Lung (tissue), 12 donors: ENCODE results near the gene LENG1. TPM values are rescaled to one million over a fixed set of nuclear protein-coding genes. Genes with fewer than 3 reads are reported as not detected.

Experiments
- ATAC-seq: fragments of 200-7000 bp; cut with Tn5 transposase; one replicate; pipeline ENCODE4 v1.9.1; 2020; ENCODE audit warnings: moderate number of reproducible peaks; ENCODE audit not compliant: insufficient read depth, low FRiP score
- DNase-seq, 3 donors: peaks; one replicate each; pipeline ENCODE4 v3.0.0-alpha.2; 2013 to 2017
- H3K27ac ChIP-seq, 2 donors: one replicate each; pipeline ENCODE4 v1.5.1; 2013; ENCODE audit warnings: mild to moderate bottlenecking in 2 of 2, moderate library complexity in 2 of 2, control low read depth in 1 of 2, inconsistent platforms in 1 of 2, low read depth in 1 of 2, low read length in 1 of 2
- H3K27me3 ChIP-seq, 3 donors: one replicate each; pipeline ENCODE4 v1.5.1; 2013; ENCODE audit warnings: low read length in 2 of 3; ENCODE audit not compliant: control insufficient read depth in 3 of 3, insufficient read depth in 3 of 3
- H3K36me3 ChIP-seq, 4 donors: one replicate each; pipeline ENCODE4 v1.5.1; 2013; ENCODE audit warnings: low read length in 4 of 4, mild to moderate bottlenecking in 1 of 4, moderate library complexity in 1 of 4; ENCODE audit not compliant: control insufficient read depth in 4 of 4, insufficient read depth in 4 of 4
- H3K4me1 ChIP-seq, 5 donors: one replicate each; pipeline ENCODE4 v1.5.1; 2013; ENCODE audit warnings: low read length in 5 of 5, mild to moderate bottlenecking in 2 of 5, moderate library complexity in 1 of 5; ENCODE audit not compliant: control insufficient read depth in 5 of 5, insufficient read depth in 5 of 5
- H3K4me3 ChIP-seq: one replicate; pipeline ENCODE4 v1.5.1; 2013; ENCODE audit warnings: mild to moderate bottlenecking, control low read depth, moderate library complexity
- H3K9ac ChIP-seq, 2 donors: one replicate each; pipeline ENCODE4 v1.5.1; 2013; ENCODE audit warnings: low read length in 2 of 2, control low read depth in 1 of 2; ENCODE audit not compliant: insufficient read depth in 1 of 2
- H3K9me3 ChIP-seq, 4 donors: one replicate each; pipeline ENCODE4 v1.5.1; 2013; ENCODE audit warnings: low read length in 3 of 4, mild to moderate bottlenecking in 1 of 4, moderate library complexity in 1 of 4; ENCODE audit not compliant: control insufficient read depth in 4 of 4, insufficient read depth in 3 of 4
- WGBS, 2 donors: extraction: QIAGEN DNeasy Blood & Tissue Kit; methylation state at CpG; one replicate each; pipeline ENCODE4 v1.1.7; 2013; 5-methylcytosine and 5-hydroxymethylcytosine counted together
- polyA plus RNA-seq, 2 donors: library from polyadenylated mRNA; stranded (reverse); fragments of 200-250 nt; gene quantifications; one replicate each; pipeline ENCODE4 v1.2.1, GENCODE V29; 2013
- total RNA-seq, 2 donors: library from RNA; depleted of rRNA in 1 of 2; stranded (reverse); fragments of >200 nt in 1 of 2; gene quantifications; one replicate each; pipeline ENCODE4 v1.2.1, GENCODE V29; 2014 to 2021
- TF ChIP-seq, protein P1 (sequence below): IDR thresholded peaks from 2 replicates; pipeline ENCODE4 v1.5.1; 2012; ENCODE audit warnings: mild to moderate bottlenecking; ENCODE audit errors: control extremely low read depth, extremely low read depth
- donor health status: control.
- donor health status: control.
- donor health status: Bipolar disorder and iron deficiency.
- donor health status: healthy.
- donor health status: DM: yes; HTN: yes; CAD: no.

Gene LENG1
- total and polyA plus RNA-seq, 4 donors = 3.8 to 17.1 (median 8.2) TPM

DNA sequence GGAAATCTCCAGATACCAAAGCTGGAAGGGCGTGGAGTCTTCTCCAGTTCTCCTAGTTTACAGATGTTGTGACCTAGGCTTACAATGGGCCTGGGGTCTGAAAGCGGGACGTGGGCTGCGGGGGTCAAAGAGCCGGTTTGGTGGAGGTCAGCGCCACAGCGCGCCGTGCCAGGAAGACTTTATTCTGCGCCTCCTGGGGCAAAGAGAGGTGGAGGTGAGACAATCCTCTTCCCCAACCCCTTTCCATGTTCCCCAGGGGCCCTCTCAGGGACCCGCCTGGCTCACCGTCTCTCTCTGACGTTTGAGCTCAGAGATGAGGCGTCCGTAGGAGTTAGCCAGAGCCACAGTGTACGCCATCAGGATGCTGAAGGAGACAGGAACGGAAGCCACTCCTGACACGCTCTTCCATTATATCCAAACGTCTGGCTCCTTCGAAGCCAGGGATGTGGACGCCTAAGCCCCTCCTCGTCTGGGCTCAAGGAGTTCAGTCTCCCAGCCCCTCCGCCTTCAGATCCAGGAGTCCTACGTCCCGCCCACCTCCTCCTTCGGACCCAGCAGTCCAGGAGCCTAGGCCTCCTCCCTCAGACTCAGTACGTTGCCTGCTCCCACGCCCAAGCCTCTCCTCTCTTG, 776 bp upstream of the LENG1 start:
- H3K27me3 ChIP-seq = peaks cover 0 to 2% (median 0%) of the 10 kb centered on the region in 3 donors
- H3K9ac ChIP-seq = peak overlapping the region; percentile 71 to 81
- peak overlapping the region; percentile 38 to 90 for H3K27ac ChIP-seq
- peaks cover 7 to 22% (median 9%) of the 10 kb centered on the region in 5 donors for H3K4me1 ChIP-seq
- ATAC-seq (no peak), DNase-seq (peak in 2 of 3 donors; percentile 31 to 35)
- peak overlapping the region; percentile 21 for H3K4me3 ChIP-seq
- TF ChIP-seq, protein P1, sequence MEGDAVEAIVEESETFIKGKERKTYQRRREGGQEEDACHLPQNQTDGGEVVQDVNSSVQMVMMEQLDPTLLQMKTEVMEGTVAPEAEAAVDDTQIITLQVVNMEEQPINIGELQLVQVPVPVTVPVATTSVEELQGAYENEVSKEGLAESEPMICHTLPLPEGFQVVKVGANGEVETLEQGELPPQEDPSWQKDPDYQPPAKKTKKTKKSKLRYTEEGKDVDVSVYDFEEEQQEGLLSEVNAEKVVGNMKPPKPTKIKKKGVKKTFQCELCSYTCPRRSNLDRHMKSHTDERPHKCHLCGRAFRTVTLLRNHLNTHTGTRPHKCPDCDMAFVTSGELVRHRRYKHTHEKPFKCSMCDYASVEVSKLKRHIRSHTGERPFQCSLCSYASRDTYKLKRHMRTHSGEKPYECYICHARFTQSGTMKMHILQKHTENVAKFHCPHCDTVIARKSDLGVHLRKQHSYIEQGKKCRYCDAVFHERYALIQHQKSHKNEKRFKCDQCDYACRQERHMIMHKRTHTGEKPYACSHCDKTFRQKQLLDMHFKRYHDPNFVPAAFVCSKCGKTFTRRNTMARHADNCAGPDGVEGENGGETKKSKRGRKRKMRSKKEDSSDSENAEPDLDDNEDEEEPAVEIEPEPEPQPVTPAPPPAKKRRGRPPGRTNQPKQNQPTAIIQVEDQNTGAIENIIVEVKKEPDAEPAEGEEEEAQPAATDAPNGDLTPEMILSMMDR = no peak
- no peaks in the 10 kb centered on the region for H3K9me3 ChIP-seq
- 3 to 5% methylated on average over 28 of the region's 28 CpGs for WGBS, 2 donors
- peaks cover 0 to 21% (median 6%) of the 10 kb centered on the region in 4 donors for H3K36me3 ChIP-seq

DNA sequence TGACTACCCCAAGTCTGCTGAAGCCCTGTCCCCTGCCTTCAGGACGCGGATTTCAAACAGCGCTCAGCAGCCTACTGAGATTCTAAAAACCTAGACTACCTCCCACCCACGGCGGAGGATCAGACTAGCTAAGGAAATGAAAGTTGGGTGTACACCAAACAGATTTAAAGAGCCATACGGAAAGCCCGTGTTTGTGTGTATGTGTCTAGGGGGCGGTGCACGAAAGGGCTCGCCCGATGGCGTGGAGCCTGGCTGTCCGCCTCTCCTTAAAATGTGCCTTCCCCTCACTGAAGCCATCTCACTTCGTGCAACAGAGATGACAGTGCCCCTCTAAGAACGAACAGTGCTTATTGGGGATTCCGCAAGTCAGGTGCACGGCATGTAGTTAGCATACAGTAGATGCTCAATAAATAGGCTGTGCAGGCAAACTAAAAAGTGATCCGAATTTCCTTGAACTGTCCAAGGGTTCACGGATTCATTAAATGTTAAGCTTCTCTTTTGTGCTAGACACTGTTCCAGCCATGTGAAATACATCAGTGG, 639 bp downstream of the LENG1 start:
- peak overlapping the region; percentile 87 to 96 for H3K27ac ChIP-seq
- H3K9ac ChIP-seq = peak overlapping the region in 1 of 2 donors; percentile 14
- TF ChIP-seq, protein P1 = no peak
- H3K9me3 ChIP-seq = no peaks in the 10 kb centered on the region
- H3K27me3 ChIP-seq = no peaks in the 10 kb centered on the region
- WGBS, 2 donors = 8 to 11% methylated on average over 19 of the region's 19 CpGs
- DNase-seq (no peak), ATAC-seq (no peak)
- H3K36me3 ChIP-seq = peaks cover 0 to 34% (median 10%) of the 10 kb centered on the region in 4 donors
- H3K4me1 ChIP-seq = peaks cover 7 to 20% (median 9%) of the 10 kb centered on the region in 5 donors
- H3K4me3 ChIP-seq = peak overlapping the region; percentile 39

DNA sequence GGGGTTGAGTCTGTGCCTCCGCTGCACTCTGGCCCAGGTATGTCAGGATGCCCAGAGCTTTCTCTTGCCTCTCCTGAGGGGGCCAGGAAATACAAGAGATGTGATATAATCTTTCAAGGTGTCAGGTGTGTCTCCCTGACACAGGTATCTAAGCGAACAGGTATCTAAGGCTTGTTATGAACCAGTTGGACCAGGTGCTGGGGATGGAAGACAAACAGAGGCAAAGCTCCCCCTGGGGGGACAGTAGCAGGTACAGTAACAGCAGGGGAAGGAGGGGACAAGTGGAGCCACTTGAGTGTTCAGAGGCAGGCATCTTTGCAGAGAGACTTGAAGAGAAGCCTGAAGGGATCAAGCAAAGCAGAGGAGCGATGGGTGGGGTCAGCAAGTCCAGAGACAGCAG, 2.6 kb downstream of the LENG1 start:
- Histone ChIP-seq H3K4me3 (no peak overlapping the region), H3K27ac (no peak overlapping the region), H3K27me3 (no peaks in the 10 kb centered on the region), H3K9ac (no peak overlapping the region), H3K4me1 (peaks cover 4 to 20% (median 9%) of the 10 kb centered on the region in 5 donors), H3K9me3 (no peaks in the 10 kb centered on the region), H3K36me3 (peaks cover 9 to 53% (median 14%) of the 10 kb centered on the region in 4 donors)
- no peak for DNase-seq
- no peak for ATAC-seq
- 92 to 94% methylated on average over 3 of the region's 3 CpGs for WGBS, 2 donors
- TF ChIP-seq, protein P1 = no peak
